Frontal cortex (tissue), 4 donors: Measurements from ENCODE around the gene COQ8B. TPM values are rescaled to one million over a fixed set of nuclear protein-coding genes. Genes with fewer than 3 reads are reported as not detected.
A peak's percentile ranks its signal among the peaks of the same experiment; 100 is the strongest.
"Not testable (repeated sequence)": the region's sequence is repeated elsewhere in the genome, so short reads cannot be mapped to it uniquely, and the experiment has no call there.

Experiments
- DNase-seq, 2 donors: peaks; one replicate each; pipeline ENCODE4 v3.0.0; 2012; ENCODE audit warnings: low spot score in 2 of 2
- FAIRE-seq: peaks from 2 replicates; lab custom pipeline; 2012; peaks lifted over from hg19 to GRCh38; lab: Jason Lieb, UNC
- total RNA-seq: library from RNA; depleted of rRNA; stranded (reverse); fragments of >200 nt; gene quantifications from one replicate; pipeline ENCODE4 v1.2.3, GENCODE V29; 2014
- donor health status: control.
- donor health status: control.
- donor health status: control.

Gene COQ8B
- total RNA-seq, 1 donor from 2014 or later = 24.5 TPM

DNA sequence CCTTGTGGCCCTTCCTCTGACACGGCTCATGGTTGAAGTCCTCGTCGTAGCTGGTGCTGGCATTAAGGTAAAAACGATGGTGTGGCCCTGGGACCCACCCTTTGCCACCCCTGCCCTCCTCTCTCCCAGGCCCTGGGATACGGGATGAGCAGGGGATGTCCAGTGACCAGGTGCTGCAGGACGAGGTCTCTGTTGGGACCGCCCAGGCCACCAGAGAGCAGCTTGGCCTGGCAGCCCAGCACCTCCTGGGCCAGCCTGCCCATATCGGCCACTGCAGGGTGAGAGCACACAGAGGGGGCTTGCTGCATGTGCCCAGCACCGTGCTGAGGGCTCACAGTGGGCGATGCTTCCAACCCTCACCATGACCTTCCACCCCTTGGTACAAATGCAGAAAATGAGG lies 27.2 kb upstream of the COQ8B start:
- DNase-seq (no peak), FAIRE-seq (no peak)

DNA sequence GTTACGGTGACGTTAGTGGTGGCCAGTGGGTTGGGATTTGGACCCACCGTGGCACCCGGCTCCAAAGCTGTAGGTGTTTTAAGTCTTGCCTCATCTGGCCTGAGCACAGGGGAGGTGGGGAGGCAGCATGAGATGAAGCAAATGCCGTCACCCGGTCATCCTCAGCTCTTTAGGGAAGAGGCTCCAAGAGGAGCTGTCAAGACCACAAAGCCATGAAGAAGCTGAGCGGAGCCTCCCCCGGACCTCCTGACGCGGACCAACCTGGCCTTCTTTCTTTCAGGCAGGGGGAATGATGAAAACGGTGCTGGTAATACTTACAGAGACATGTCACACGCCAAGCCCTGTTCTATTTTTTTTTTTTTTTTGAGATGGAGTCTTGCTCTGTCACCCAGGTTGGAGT lies 26.2 kb upstream of the COQ8B start:
- no peak for DNase-seq
- FAIRE-seq = no peak

DNA sequence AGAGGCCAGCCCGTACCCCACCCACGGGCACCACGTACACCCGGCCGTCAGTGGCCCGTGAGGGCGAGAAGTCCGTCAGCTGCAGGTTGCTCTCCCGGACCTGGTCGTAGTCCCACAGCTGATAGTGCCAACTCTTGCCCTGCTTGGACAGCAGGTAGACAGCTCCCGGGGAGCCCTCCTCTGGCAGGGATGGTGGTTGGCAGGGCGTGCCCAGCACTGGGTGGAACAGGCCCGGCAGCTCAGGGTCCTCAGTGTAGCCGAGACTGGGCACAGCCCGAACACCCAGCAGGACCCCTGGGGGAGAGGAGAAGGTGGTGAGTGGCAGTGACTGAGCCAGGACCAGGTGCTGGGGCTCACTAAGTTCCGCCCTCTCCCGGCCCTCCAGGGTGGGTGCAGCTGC lies 25.8 kb upstream of the COQ8B start:
- DNase-seq (no peak), FAIRE-seq (no peak)

DNA sequence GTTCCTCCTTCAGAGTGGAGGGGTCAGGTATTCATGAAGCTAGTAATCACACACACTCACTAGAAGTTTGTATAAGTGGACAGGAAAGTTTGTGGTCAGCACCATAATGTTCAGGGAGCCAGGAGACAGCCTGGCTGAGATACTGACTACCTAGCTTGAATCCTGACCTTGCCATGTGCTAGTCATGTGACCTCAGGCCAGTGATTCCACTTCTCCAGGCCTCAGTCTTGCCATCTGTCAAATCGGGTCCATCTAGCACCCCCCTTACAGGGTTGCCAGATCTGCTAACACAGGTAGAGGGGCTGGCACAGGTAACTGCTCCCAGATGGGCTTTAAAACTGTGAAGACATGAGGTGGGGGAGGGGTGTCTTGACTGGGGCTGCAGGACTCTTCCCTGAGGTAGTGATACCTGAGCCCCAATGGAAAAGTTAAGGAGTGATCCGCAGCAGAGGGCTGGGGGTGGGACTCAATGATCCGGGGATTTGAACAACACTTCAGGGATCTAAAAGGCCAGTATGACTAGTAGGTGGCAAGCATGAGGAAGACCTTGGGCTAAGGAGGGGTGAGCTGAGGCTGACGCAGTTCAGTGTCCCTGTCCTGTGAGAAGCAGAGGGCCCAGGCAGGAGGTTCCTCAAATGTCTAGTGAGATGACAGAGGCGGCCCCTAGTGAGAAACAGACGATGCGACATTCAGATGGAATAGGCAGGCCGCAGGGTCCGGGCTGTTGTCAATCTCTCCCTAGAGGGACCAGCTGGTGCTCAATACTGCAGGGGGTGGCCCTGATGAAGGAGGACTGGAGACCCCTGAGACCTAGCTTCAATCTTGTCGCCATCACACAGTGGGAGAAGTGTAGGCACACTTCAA lies 25.1 kb upstream of the COQ8B start:
- DNase-seq (no peak), FAIRE-seq (no peak)

DNA sequence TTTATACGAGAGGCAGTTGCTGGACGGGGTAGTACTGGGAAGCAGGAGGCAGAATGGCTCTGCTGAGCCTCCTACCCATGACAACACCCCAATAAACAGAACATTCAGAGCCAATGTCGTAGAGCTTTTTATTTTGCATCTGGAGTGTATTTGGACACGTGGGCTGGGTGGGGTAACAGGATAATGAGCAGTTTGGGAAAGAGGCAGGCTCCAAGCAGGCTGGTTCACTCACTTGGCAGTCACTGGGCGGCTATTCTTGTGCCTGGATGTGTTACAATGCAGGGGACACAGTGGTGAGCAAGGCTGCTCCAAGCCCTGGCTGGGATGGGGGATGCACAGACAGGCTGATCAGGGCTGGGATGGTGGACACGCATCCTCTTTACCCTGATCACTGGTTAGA lies 24.1 kb upstream of the COQ8B start:
- DNase-seq = peak in 1 of 2 donors; percentile 66
- FAIRE-seq = no peak

DNA sequence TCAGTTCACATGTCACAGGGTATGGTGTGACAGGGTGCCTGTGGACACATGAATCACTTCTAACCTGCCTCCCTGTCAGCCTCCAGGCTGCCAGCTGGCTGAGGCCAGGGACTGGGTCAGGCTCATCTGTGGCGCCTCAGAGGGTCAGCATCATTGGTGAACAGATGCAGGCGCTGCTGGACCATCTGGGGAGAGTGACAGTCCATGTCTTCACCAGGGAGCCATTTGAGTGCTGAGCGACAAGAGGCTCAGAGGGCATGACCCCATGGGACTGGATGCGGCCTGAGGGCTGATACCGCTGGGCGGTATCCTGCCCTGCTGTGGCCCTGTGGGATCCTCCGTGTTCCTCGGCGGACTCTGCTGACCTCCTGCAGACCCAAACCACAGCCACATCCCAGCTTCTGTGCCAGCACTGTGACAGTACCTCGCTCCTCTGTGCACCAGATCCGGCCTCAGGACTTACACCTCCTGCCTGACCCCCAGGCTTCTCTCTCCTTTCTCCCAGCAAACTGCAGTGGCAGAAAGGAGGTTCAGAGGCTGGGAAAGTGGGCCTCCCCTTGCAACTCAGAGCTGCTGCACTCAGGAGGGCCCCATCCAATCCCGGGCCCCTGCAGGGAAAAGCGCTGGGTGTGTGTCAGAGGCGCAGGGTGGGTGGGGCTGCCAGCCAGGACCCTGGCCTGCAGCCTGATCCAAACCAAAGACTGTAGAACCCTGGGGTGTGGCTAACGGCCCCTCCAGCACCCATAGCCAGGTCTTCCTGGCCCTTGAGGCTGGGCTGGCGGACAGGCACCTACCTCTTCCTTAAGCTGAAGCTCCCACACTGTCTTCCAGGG lies 23.4 kb upstream of the COQ8B start:
- no peak for DNase-seq
- FAIRE-seq = no peak

DNA sequence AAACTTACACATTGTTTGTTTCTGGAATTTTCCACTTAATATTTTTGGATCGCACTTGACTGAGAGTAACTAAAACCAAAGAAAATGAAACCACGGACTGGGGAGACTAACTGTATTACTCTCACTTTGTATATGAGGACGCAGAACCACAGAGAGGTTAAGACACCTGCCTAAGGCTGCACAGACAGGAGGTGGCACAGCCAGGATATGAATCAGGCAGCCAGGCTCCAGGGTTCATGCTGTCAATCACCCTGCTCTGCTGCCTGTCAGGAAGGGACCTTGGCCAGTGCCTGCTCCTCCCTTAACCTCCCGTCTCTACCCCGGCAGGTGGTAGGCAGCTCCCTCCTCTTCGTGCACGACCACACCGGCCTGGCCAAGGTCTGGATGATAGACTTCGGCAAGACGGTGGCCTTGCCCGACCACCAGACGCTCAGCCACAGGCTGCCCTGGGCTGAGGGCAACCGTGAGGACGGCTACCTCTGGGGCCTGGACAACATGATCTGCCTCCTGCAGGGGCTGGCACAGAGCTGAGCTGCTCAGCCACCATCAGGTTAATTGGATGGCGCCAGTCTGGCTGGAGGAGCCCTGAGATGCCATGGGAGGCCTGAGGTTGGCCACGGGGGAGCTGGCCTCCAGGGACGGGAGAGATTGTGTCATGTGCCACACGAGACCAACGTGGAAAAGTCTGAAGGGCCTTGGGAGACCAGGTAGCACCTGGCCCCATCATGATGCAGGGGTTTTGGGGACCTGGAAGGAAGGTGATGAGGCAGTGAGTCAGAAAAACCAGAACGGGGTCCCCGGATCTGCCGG lies 22.5 kb upstream of the COQ8B start:
- no peak for FAIRE-seq
- no peak for DNase-seq

DNA sequence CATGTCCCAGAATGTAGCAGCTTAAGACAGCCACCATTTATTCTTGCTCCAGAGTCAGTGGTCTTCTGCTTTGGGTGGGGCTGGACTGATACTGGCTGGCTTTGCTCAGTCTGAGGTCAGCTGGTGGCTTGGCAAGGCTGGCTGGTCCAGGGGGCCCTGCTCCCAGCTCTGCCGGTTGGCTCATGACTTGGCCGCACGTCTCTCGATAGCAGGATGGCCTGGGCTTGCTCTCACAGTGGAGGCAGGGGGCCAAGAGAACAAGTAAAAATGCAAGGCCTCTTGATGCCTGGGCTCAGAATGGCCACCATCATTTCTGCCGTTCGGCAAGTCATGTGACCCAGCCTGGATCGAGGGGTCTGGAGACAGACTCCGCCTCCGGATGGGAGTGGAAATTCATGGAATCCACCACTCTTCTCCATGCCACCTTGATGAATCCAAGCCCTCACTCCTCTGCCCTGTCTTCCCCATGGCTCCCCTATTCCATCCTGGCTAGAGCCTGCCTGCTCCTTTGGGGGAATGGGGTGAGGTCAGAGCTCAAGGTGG lies 20.5 kb upstream of the COQ8B start:
- FAIRE-seq (no peak), DNase-seq (no peak)

DNA sequence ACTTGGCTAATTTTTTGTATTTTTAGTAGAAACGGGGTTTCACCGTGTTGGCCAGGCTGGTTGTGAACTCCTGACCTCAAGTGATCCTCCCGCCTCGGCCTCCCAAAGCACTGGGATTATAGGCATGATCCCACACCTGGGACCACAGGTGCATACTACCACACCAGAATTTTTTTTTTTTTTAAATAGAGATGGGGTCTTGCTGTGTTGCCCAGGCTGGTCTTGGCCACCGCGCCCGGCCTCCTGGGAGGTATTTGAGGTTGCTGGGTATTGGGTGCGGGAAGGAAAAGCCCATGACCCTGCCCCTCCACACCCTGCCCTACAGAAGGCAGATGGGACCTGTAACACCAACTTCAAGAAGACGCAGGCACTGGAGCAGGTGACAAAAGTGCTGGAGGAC lies 20.0 kb upstream of the COQ8B start:
- no peak for FAIRE-seq
- DNase-seq = no peak

DNA sequence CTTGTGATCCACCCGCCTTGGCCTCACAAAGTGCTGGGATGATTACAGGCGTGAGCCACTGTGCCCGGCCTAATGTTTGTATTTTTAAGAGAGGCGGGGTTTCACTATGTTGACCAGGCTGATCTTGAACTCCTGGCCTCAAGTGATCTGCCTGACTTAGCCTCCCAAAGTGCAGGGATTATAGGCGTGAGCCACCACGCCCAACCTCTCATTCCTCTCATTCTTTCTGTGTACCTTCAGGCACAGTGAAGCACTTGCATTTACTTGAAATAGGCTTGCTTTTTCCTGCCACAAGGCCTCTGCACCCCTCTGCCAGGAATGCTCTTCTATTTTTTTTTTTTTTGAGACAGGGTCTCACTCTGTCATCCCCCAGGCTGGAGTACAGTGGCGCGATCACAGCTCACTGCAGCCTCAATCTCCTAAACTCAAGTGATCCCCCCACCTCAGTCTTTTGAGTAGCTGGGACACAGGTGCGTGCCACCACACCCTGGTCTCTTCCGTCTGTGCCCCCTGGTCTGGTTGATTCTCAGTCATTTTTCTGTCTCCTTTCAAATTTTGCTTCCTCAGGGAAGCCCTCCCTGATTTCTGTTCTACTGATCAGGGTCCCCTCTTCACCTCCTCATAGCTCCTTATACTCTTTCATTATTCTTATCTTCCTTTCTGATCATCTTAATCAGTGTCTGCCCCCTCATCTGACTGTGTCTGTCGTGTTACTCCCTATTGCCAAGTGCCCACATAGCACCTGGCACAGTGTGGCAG lies 18.5 kb upstream of the COQ8B start:
- DNase-seq (no peak), FAIRE-seq (no peak)

DNA sequence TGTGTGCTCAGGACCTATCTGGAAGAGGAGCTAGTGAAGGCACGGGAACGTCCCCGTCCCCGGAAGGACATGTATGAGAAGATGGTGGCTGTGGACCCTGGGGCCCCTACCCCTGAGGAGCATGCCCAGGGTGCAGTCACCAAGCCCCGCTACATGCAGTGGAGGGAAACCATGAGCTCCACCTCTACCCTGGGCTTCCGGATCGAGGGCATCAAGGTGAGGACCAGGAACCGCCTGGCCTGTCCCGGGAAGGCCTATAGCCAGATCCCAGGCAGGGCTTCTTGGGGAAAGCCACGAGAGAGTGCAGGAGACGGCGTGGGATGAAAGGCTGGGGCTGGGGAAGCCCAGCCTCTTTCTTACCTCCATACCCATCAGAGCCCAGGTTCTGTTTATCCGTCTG lies 16.5 kb upstream of the COQ8B start:
- FAIRE-seq = no peak
- DNase-seq = no peak

DNA sequence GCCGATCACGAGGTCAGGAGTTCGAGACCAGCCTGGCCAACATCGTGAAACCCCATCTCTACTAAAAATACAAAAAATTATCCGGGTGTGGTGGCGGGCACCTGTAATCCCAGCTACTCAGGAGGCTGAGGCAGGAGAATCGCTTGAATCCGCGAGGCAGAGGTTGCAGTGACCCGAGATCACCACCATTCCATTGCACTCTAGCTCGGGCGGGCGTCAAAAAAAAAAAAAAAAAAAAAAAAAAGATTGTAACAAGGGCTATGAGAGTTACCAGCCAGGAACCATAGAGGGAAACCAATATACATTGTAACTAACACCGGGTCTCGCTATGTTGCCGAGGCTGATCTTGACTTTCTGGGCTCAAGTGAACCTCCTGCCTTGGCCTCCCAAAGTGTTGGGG lies 15.6 kb upstream of the COQ8B start:
- not testable (repeated sequence) for DNase-seq, FAIRE-seq

DNA sequence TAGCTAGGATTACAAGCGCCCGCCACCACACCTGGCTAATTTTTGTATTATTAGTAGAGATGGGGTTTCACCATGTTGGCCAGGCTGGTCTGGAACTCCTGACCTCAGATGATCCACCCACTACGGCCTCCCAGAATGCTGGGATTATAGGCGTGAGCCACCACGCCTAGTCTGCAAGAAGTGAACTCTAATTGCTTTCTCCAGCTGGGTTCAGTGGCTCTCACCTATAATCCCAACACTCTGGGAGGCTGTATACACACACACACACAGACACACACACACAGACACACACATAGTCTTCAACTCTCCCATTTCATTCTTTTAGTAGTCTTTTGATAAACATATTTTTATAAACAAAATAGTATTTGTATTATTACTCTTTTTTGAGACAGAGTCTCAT lies 13.4 kb upstream of the COQ8B start:
- not testable (repeated sequence) for FAIRE-seq, DNase-seq

DNA sequence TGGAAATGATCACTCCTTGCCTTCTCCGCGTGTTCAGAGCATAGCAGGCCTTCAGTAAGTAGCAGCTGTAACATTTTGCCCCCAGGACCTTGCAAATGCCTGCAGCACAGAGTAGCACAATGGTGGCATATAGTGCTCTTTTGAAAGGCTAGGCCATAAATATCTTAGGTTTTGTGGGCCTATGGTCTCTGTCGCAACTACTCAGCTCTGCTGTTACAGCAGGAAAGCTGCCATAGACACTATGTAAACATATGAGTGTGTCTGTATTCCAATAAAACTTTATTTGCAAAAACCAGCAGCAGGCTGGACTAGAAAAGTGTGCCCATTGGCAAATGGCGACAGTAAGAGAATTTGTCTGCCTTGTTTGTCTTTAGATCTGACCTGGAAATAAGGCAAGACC lies 9.6 kb upstream of the COQ8B start:
- FAIRE-seq (no peak), DNase-seq (no peak)

DNA sequence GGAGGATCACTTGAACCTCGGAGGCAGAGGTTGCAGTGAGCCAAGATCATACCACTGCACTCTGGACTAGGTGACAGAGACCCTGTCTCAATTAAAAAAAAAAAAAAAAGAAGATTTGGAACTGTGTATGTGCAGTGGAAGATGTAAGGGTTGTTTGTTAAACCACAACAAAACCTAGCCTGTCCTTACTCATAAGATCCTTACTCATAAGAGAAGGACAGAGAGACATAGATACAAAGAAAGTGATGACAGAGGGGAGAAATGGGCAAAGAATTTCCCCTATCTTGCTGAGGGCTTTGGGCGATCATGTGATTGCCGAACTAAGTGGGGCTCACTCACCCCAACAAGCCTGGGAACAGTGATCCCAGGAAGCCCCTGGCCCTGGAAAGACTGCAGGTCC lies 8.2 kb upstream of the COQ8B start:
- DNase-seq (no peak), FAIRE-seq (no peak)

DNA sequence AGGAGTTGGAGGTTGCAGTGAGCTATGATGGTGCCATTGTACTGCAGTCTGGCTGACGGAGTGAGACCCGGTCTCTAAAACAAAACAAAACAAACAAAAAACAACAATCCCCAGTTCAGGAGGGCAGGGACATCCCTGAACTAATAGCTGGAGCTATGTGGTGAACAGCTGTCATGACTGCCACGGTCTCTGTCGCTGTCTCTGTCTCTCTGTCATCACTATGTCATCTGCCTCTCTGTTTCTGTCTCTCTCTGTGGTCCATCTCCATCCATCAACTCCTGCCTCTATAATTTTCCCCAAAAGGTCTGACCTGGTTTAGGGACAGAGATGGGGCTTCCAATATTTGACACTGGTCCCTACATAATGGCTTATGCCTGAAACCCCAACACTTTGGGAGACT lies 7.6 kb upstream of the COQ8B start:
- no peak for DNase-seq
- FAIRE-seq = no peak

DNA sequence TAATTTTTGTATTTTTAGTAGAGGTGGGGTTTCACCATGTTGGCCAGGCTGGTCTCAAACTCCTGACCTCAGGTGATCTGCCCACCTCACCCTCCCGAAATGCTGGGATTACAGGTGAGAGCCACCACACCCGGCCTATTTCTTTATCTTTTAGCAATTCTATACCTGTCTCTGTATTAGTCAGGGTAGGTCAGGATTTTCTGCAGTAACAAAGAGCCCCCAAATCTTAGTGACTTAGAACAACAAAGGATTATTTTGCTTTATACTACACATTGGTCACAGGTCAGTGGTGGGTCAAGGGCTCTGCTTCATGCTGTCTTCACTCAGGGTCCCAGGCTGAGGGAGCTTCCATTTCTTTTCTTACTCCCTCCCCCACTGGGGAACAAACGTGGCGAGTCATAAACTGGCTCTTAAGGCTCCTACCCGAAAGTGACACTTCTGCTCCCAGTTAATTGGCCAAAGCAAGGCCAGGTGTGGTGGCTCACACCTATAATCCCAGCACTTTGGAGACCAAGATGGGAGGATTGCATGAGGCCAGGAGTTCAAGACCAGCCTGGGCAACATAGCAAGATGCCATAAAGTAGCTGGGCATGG lies 7.1 kb upstream of the COQ8B start:
- FAIRE-seq = no peak

DNA sequence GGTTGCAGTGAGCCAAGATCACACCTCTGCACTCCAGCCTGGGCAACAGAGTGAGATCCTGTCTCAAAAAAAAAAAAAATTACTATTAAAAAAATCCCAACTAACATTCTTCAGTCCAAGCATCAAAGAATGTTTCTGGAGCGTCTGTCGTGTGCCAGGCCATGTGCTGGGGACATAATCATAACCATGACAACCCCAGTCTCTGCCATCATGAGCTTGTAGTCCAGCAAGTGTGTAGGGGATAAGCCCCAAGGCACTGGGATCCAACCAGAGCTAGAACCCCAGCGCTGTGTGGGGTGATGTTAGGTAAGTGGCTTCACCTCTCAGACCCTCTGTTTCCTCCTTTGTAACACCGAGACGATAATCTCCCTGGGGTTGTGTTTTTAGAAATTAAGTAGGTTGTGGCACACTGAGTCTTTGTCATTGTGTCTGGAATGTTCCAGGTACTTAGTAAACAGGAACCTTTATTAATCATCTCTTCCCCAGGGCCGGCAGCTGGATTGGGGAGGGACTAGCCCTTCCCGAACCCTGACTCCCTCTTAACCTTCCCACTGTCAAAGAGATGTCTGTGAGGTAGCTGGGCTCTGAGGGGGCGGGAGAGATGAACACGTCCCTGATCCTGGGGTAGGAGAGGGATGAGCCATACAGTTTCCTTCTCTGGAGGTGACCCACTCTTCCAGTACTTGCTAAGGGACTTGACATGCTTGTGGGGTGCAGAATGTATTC lies 5.4 kb upstream of the COQ8B start:
- DNase-seq = no peak
- no peak for FAIRE-seq

More for the DNA sequence above, 7.1 kb upstream of the COQ8B start:
- DNase-seq = no peak
